Keratinocyte (primary cell): ENCODE data around the gene TLR10. TPM values are rescaled to one million over a fixed set of nuclear protein-coding genes. Genes with fewer than 3 reads are reported as not detected.

Experiments
- DNase-seq: peaks from one replicate; pipeline ENCODE4 v3.0.0-alpha.2; 2011; ENCODE audit warnings: low read depth, missing footprints, low spot score
- FAIRE-seq: peaks from 2 replicates; lab custom pipeline; 2011; peaks lifted over from hg19 to GRCh38; lab: Jason Lieb, UNC
- H2AFZ ChIP-seq: 2 replicates; pipeline ENCODE4 v1.6.0; 2012; ENCODE audit warnings: low read length, control low read depth, inconsistent platforms; ENCODE audit not compliant: control insufficient read depth
- H3K27ac ChIP-seq: 2 replicates; pipeline ENCODE4 v1.5.1; 2011; ENCODE audit warnings: low read length; ENCODE audit not compliant: control insufficient read depth, insufficient read depth
- H3K27me3 ChIP-seq: 3 replicates; pipeline ENCODE4 v1.6.0; 2011; ENCODE audit warnings: low read length; ENCODE audit not compliant: control insufficient read depth, insufficient read depth; ENCODE audit errors: extremely low read depth
- H3K36me3 ChIP-seq, 2 experiments: 2 replicates in 1 of 2; 3 replicates in 1 of 2; pipeline ENCODE4 v1.5.1; 2011; ENCODE audit warnings: low read length in 2 of 2, mild to moderate bottlenecking in 1 of 2; ENCODE audit not compliant: control insufficient read depth in 2 of 2, insufficient read depth in 2 of 2; ENCODE audit errors: extremely low read depth in 1 of 2
- H3K4me1 ChIP-seq: 3 replicates; pipeline ENCODE4 v1.5.1; 2011; ENCODE audit warnings: low read length; ENCODE audit not compliant: control insufficient read depth, insufficient read depth; ENCODE audit errors: extremely low read depth
- H3K4me2 ChIP-seq: 3 replicates; pipeline ENCODE4 v1.6.0; 2011; ENCODE audit warnings: low read depth, low read length; ENCODE audit not compliant: control insufficient read depth, insufficient read depth; ENCODE audit errors: extremely low read depth
- H3K4me3 ChIP-seq, 3 experiments: fragments of 200-600 bp in 1 of 3; sonication (generic) in 1 of 3; 2 replicates in 2 of 3; 3 replicates in 1 of 3; pipeline ENCODE4 v1.5.1; 2011 to 2016; ENCODE audit warnings: low read length in 3 of 3, mild to moderate bottlenecking in 3 of 3, control low read depth in 2 of 3, inconsistent platforms in 1 of 3, low read depth in 1 of 3, mixed read lengths in 1 of 3, mixed run types in 1 of 3, moderate library complexity in 1 of 3; ENCODE audit not compliant: control insufficient read depth in 2 of 3, insufficient read depth in 2 of 3; ENCODE audit errors: extremely low read depth in 1 of 3
- H3K79me2 ChIP-seq: 2 replicates; pipeline ENCODE4 v1.6.0; 2012; ENCODE audit warnings: low read length; ENCODE audit not compliant: control insufficient read depth, insufficient read depth
- H3K9ac ChIP-seq: 3 replicates; pipeline ENCODE4 v1.6.0; 2011; ENCODE audit warnings: low read length; ENCODE audit not compliant: control insufficient read depth, insufficient read depth; ENCODE audit errors: extremely low read depth
- H3K9me1 ChIP-seq: 3 replicates; pipeline ENCODE4 v1.6.0; 2011; ENCODE audit warnings: low read length; ENCODE audit not compliant: control insufficient read depth, insufficient read depth; ENCODE audit errors: extremely low read depth
- H3K9me3 ChIP-seq: 2 replicates; pipeline ENCODE4 v1.5.1; 2012; ENCODE audit warnings: low read depth, low read length; ENCODE audit not compliant: control insufficient read depth
- H4K20me1 ChIP-seq: 3 replicates; pipeline ENCODE4 v1.6.0; 2011; ENCODE audit warnings: low read length; ENCODE audit not compliant: control insufficient read depth, insufficient read depth; ENCODE audit errors: extremely low read depth
- CTCF ChIP-seq, 3 experiments: IDR thresholded peaks in 1 of 3; conservative IDR thresholded peaks in 1 of 3; optimal IDR thresholded peaks in 1 of 3; 2 replicates in 2 of 3; 3 replicates in 1 of 3; pipeline versions ENCODE3 to v1.5.1; 2011; ENCODE audit warnings: low read length in 3 of 3, mild to moderate bottlenecking in 3 of 3, moderate library complexity in 2 of 3, control low read depth in 1 of 3, inconsistent platforms in 1 of 3; ENCODE audit not compliant: insufficient read depth in 2 of 3; ENCODE audit errors: extremely low read depth in 1 of 3
- EZH2 ChIP-seq: IDR thresholded peaks from one replicate; pipeline ENCODE4 v1.6.1; 2012; ENCODE audit warnings: inconsistent platforms, mild to moderate bottlenecking, low read length, moderate library complexity
- dilution Hi-C: fragments of 300-500 bp; cut with MboI; formaldehyde crosslinking; loops from one replicate; pipeline ENCODE4 v1.7.0; 2020; ENCODE audit warnings: low sequenced_read_pairs; ENCODE audit not compliant: extremely low pct_ligation_motif_present
- polyA plus RNA-seq, 5 experiments: library from polyadenylated mRNA; depleted of rRNA in 3 of 5; stranded (reverse) in 3 of 5; stranded (forward) in 1 of 5; unstranded in 1 of 5; fragments of >200 nt; gene quantifications; 1 replicate in 1 of 5; 2 replicates in 3 of 5; 3 replicates in 1 of 5; pipeline versions ENCODE4 v1.2.1 to v1.2.3, GENCODE V29; 2011 to 2012; ENCODE audit warnings: missing spikeins in 2 of 5, low read depth in 1 of 5, low replicate concordance in 1 of 5

TLR10 gene
- polyA plus RNA-seq, 1 donor (not counting 4 experiments of a cell fraction or from before 2014, with no cell fraction given), result 0.05 TPM

DNA sequence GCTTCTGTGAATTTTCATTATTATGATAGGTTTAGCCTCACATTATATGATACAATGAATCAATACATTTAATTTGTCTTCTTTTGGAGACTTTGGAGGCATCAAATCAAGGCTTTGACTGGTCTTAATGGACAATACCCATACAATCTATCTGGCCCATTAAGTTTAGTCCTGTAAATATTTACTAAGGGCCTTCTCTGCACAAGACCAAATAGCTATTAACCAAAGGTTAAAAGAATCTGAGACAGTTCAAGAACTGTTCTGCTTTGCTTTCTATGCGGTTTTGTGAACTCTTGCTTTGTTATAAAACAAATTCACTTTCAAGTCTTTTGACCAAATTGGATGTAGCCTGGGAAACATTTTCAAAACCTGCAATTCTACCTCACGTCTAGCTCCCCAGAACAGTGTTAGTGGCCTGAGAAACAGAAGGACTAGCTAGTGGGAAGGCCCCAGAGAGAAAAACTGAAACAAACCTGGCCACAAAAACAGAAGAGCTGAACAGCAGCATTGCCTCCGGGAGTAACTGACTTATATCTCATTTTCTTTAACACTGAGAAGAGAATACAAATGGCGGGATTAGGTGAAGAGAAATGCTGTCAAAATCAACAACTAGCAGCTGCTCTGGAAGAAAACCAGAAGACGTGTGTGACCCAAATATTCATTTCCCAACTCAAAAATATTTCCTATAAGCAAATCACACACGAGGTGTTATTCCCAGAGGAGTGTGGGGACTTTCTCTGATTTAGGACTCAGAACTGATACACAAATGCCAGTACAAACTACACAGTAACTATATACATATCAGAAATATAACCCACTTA is 21.3 kb upstream of the TLR10 start:
- Histone ChIP-seq H2AFZ (peak overlapping the region; percentile 64), H3K79me2 (no peaks in the 10 kb centered on the region), H4K20me1 (no peaks in the 10 kb centered on the region), H3K4me2 (peak overlapping the region; percentile 6), H3K27me3 (no peaks in the 10 kb centered on the region), H3K9ac (no peak overlapping the region), H3K9me3 (no peaks in the 10 kb centered on the region), H3K4me3 (no peak overlapping the region), H3K36me3 (no peaks in the 10 kb centered on the region), H3K27ac (no peak overlapping the region), H3K4me1 (no peaks in the 10 kb centered on the region), H3K9me1 (no peaks in the 10 kb centered on the region)
- dilution Hi-C loops, result no loop called here
- TF ChIP-seq EZH2 (no peak), CTCF (optimal IDR thresholded peaks at IDR 0.05 in 1 of 3, IDR thresholded peaks at IDR 0.05 in 1 of 3, conservative IDR thresholded peaks at IDR 0.05 in 1 of 3; ENCODE audit: extremely low read depth in 1 of 3, insufficient read depth in 2 of 3, low read length in 3 of 3) (no peak)
- FAIRE-seq, result no peak
- DNase-seq, result no peak

GRCh38 chr4:38802561-38803355 is 20.0 kb upstream of the TLR10 start:
- Histone ChIP-seq H3K27ac (no peak overlapping the region), H3K4me1 (no peaks in the 10 kb centered on the region), H3K27me3 (no peaks in the 10 kb centered on the region), H3K4me2 (no peak overlapping the region), H3K36me3 (no peaks in the 10 kb centered on the region), H3K9me3 (no peaks in the 10 kb centered on the region), H3K79me2 (no peaks in the 10 kb centered on the region), H3K9ac (no peak overlapping the region), H3K9me1 (no peaks in the 10 kb centered on the region), H3K4me3 (no peak overlapping the region), H4K20me1 (no peaks in the 10 kb centered on the region), H2AFZ (no peak overlapping the region)
- TF ChIP-seq EZH2 (no peak), CTCF (optimal IDR thresholded peaks at IDR 0.05 in 1 of 3, IDR thresholded peaks at IDR 0.05 in 1 of 3, conservative IDR thresholded peaks at IDR 0.05 in 1 of 3; ENCODE audit: extremely low read depth in 1 of 3, insufficient read depth in 2 of 3, low read length in 3 of 3) (no peak)
- dilution Hi-C loops, result no loop called here
- no peak for FAIRE-seq
- no peak for DNase-seq
